HEK293T (cell line): ENCODE results near the gene BMPER.

Experiments used
- CTCF ChIA-PET: fragments of 350-600 bp; formaldehyde crosslinking; extraction: SDS; loops from one replicate; lab custom pipeline; 2021; ENCODE audit warnings: antibody characterized with exemption, inconsistent platforms; lab: Yijun Ruan, JAX
- POLR2A ChIA-PET: fragments of 350-600 bp; formaldehyde crosslinking; extraction: SDS; loops from one replicate; lab custom pipeline; 2020; ENCODE audit warnings: antibody characterized with exemption, inconsistent platforms; lab: Yijun Ruan, JAX
- DNase-seq: peaks from one replicate; pipeline ENCODE4 v3.0.0; 2012; ENCODE audit warnings: mixed read lengths; ENCODE audit errors: extremely low spot score
- ARNT ChIP-seq: fragments of 450-650 bp; IDR thresholded peaks from 2 replicates; pipeline ENCODE4 v1.6.1; 2017; ENCODE audit warnings: mild to moderate bottlenecking
- BHLHE40 ChIP-seq: fragments of 450-650 bp; IDR thresholded peaks from 2 replicates; pipeline ENCODE4 v1.6.1; 2016; ENCODE audit warnings: mild to moderate bottlenecking, moderate library complexity, borderline replicate concordance
- CTBP1 ChIP-seq: fragments of 450-650 bp; IDR thresholded peaks from 2 replicates; pipeline ENCODE4 v1.6.1; 2016; ENCODE audit warnings: borderline replicate concordance
- ELF4 ChIP-seq: fragments of 450-650 bp; IDR thresholded peaks from 2 replicates; pipeline ENCODE4 v1.6.1; 2017; ENCODE audit warnings: antibody characterized with exemption
- FOXA1 ChIP-seq: fragments of 450-650 bp; IDR thresholded peaks from 2 replicates; pipeline ENCODE4 v1.6.1; 2016; ENCODE audit warnings: mild to moderate bottlenecking
- FOXK2 ChIP-seq: fragments of 450-650 bp; IDR thresholded peaks from 2 replicates; pipeline ENCODE4 v1.6.1; 2016; ENCODE audit warnings: mild to moderate bottlenecking
- FOXM1 ChIP-seq: fragments of 450-650 bp; IDR thresholded peaks from 2 replicates; pipeline ENCODE4 v1.6.1; 2017; ENCODE audit warnings: mild to moderate bottlenecking, borderline replicate concordance
- HDGF ChIP-seq: fragments of 450-650 bp; IDR thresholded peaks from 2 replicates; pipeline ENCODE4 v1.6.1; 2017; ENCODE audit warnings: antibody characterized with exemption, borderline replicate concordance
- L3MBTL2 ChIP-seq: fragments of 450-650 bp; conservative IDR thresholded peaks from 2 replicates; pipeline ENCODE4 v1.6.1; 2016; ENCODE audit warnings: mild to moderate bottlenecking
- LEF1 ChIP-seq: fragments of 450-650 bp; IDR thresholded peaks from 2 replicates; pipeline ENCODE4 v1.6.1; 2017; ENCODE audit warnings: mild to moderate bottlenecking, borderline replicate concordance
- NFRKB ChIP-seq: fragments of 450-650 bp; IDR thresholded peaks from 2 replicates; pipeline ENCODE4 v1.6.1; 2016; ENCODE audit warnings: mild to moderate bottlenecking, moderate library complexity
- PKNOX1 ChIP-seq: fragments of 450-650 bp; IDR thresholded peaks from 2 replicates; pipeline ENCODE4 v1.6.1; 2016
- SP1 ChIP-seq: fragments of 450-650 bp; IDR thresholded peaks from 2 replicates; pipeline ENCODE4 v1.6.1; 2017
- SUZ12 ChIP-seq: fragments of 450-650 bp; IDR thresholded peaks from 2 replicates; pipeline ENCODE4 v1.6.1; 2016; ENCODE audit warnings: mild to moderate bottlenecking
- TARDBP ChIP-seq: fragments of 450-650 bp; IDR thresholded peaks from 2 replicates; pipeline ENCODE4 v1.6.1; 2016
- ZNF384 ChIP-seq: fragments of 450-650 bp; IDR thresholded peaks from 2 replicates; pipeline ENCODE4 v1.6.1; 2016

BMPER gene

GRCh38 chr7:34011017-34011695 lies 105.8 kb downstream of the BMPER start:
- POLR2A ChIA-PET, result no interaction called here
- no peak for TF ChIP-seq FOXA1

GRCh38 chr7:34011696-34012095 lies 106.4 kb downstream of the BMPER start:
- no peak for TF ChIP-seq SUZ12
- TF ChIP-seq PKNOX1, result no peak
- TF ChIP-seq CTBP1, result no peak
- TF ChIP-seq LEF1, result no peak
- no peak for TF ChIP-seq TARDBP
- no peak for TF ChIP-seq SP1
- no peak for TF ChIP-seq ARNT
- TF ChIP-seq FOXK2, result no peak
- no peak for TF ChIP-seq NFRKB
- TF ChIP-seq FOXA1, result no peak
- no peak for TF ChIP-seq ZNF384
- TF ChIP-seq FOXM1, result no peak
- no peak for TF ChIP-seq HDGF
- TF ChIP-seq BHLHE40, result no peak
- TF ChIP-seq L3MBTL2, result no peak
- no peak for TF ChIP-seq ELF4
- no peak for DNase-seq
- ChIA-PET CTCF (no interaction called here), POLR2A (no interaction called here)

More at GRCh38 chr7:34011017-34011695, 105.8 kb downstream of the BMPER start:
- no peak for DNase-seq
- CTCF ChIA-PET, result no interaction called here

- ChIA-PET POLR2A (no interaction called here), CTCF (interaction anchor here (0.6 to 1.3 kb wide), 2 partner anchors 31 to 143 kb away, joined by 4 to 5 read pairs; no protein-coding TSS in a partner anchor)
- DNase-seq, result no peak
- TF ChIP-seq TARDBP, result no peak
- TF ChIP-seq NFRKB, result no peak
- no peak for TF ChIP-seq SUZ12
- no peak for TF ChIP-seq ZNF384
- no peak for TF ChIP-seq CTBP1
- no peak for TF ChIP-seq ARNT
- no peak for TF ChIP-seq BHLHE40
- no peak for TF ChIP-seq FOXM1
- TF ChIP-seq FOXA1, result no peak
- no peak for TF ChIP-seq L3MBTL2
- TF ChIP-seq PKNOX1, result no peak
- TF ChIP-seq SP1, result no peak
- no peak for TF ChIP-seq ELF4
- no peak for TF ChIP-seq HDGF
- no peak for TF ChIP-seq FOXK2
These were observed 108.1 kb downstream of the BMPER start for GRCh38 chr7:34013421-34013820.

GRCh38 chr7:34015651-34016050 lies 110.3 kb downstream of the BMPER start:
- POLR2A ChIA-PET, result no interaction called here
- no peak for DNase-seq
- TF ChIP-seq TARDBP, result no peak
- TF ChIP-seq LEF1, result no peak
- no peak for TF ChIP-seq SP1
- TF ChIP-seq HDGF, result no peak
- TF ChIP-seq L3MBTL2, result no peak
- TF ChIP-seq ELF4, result no peak
- CTCF ChIA-PET, result interaction anchor here (0.8 to 1.4 kb wide), 2 partner anchors 17 to 33 kb away, joined by 3 to 5 read pairs; no protein-coding TSS in a partner anchor

- ChIA-PET POLR2A (no interaction called here), CTCF (no interaction called here)
- DNase-seq, result no peak
- TF ChIP-seq SP1, result no peak
- no peak for TF ChIP-seq ELF4
- no peak for TF ChIP-seq ZNF384
- no peak for TF ChIP-seq PKNOX1
- no peak for TF ChIP-seq NFRKB
- TF ChIP-seq SUZ12, result no peak
- no peak for TF ChIP-seq BHLHE40
- no peak for TF ChIP-seq CTBP1
- TF ChIP-seq ARNT, result no peak
- TF ChIP-seq FOXM1, result no peak
- TF ChIP-seq L3MBTL2, result no peak
- no peak for TF ChIP-seq FOXA1
- no peak for TF ChIP-seq FOXK2
- TF ChIP-seq HDGF, result no peak
- no peak for TF ChIP-seq LEF1
- no peak for TF ChIP-seq TARDBP
These were observed 111.5 kb downstream of the BMPER start for GRCh38 chr7:34016876-34017275.

- no peak for TF ChIP-seq FOXK2
- no peak for TF ChIP-seq ZNF384
- ChIA-PET CTCF (no interaction called here), POLR2A (no interaction called here)
- no peak for DNase-seq
These were observed 114.0 kb downstream of the BMPER start for GRCh38 chr7:34019301-34019790.
